Measurements from ENCODE around the gene MAP7D1.
"Not testable (repeated sequence)": the region's sequence is repeated elsewhere in the genome, so short reads cannot be mapped to it uniquely, and the experiment has no call there.

The MAP7D1 gene

DNA sequence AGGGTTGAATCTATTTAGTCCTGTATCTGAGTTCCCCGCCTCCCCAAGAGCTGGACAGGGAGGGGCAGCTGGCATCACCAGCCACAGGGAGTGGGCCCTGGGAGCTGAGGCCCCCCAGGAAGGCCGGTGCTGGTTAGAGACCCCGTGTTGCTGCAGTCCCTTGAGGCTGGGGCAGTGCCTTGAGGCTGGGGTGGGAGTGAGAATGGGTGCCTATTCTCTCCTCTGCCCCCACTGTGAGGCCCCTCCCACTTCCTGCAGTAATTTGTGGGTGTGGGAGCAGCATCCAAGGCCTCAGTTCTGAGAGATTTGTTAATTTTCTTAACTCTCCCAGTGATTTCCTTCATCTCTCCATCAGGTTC, 4.1 kb upstream of the MAP7D1 start:
- peak; percentile 60 for DNase-seq (ENCODE audit: low spot score)

DNA sequence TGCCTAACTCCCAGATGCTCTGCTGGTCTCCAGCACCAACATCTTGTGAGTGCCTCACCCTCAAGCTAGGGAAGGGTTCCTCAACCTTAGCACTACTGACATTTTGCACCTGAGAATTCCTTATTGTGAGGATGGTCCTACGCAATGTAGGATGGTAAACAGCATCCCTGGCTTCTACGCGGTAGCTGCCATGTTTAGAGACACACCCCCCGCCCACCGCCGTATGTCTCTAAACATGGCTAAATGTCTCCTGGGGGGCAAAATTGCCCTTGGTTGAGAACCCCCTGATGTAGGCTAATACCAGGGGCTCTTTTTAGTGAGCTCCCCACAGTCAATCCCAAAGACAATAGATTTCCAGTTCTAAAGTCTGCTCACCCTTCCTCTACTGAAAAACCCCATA, 2.5 kb upstream of the MAP7D1 start:
- no peak for DNase-seq (ENCODE audit: low spot score)

DNA sequence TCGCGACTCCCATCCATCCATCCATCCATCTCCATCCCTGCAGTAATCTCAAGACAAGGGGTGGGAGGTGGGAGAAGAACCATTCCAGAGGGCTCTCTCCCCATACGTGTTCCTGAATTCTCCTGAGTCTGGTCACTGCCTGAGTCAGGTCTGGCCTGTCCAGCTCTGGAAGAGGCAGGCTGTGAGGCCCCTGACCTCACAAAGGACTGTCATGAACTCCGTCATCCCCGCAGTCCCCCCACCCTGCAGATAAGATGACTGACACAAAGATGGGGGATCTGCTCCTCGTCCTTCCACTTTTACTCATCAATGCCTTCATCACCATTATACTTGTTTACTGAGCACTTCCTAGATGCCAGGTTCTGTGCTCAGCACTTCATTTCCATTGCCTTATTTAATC, 1.6 kb upstream of the MAP7D1 start:
- DNase-seq (ENCODE audit: low spot score), result no peak

GRCh38 chr1:36154765-36155407, 1.1 kb upstream of the MAP7D1 start:
- DNase-seq (ENCODE audit: low spot score), result no peak

- DNase-seq (ENCODE audit: low spot score), result peak; percentile 51
These were observed 562 bp downstream of the MAP7D1 start for GRCh38 chr1:36156329-36157114.

DNA sequence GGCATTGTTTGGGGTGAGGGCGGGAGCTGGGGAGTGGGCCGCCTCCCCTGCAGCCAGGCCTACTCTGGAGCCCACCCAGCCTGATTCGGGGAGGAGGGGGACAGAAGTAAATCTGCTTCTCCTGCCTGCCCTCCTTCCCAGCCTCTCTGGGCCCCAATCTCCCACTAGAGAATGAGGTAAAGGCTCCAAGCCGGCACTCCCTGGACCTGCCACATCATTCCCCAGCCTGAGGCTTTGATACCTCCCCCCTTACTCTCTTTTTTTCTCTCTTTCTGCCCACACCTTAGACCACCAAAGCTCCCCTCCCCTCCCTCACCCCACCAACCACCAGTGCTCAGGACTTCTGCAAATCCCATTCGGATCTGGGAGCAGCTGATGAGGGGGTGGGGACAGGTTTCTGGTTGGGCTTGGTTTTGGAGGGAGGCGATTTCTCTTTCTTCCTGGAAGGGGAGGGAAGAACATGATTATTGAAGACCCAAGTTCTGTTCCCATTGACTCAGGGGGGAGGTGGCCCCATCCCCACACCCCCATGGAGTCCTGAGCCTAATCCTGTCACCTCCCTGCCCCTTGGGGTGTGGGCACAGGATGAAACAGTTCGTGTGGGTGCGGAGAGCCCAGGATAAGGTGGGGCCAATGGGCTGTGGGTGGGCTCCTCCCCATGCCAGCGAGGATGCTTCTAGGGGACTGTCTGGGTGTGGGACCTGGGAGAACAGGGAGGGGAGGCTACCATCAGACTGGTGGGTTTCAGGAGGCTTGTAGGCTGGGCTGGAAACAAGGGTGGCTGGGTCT, 1.3 kb downstream of the MAP7D1 start:
- no peak for DNase-seq (ENCODE audit: low spot score)

- no peak for DNase-seq (ENCODE audit: low spot score)
These were observed 2.2 kb downstream of the MAP7D1 start for GRCh38 chr1:36157973-36158826.

- not testable (repeated sequence) for DNase-seq (ENCODE audit: low spot score)
These were observed 2.9 kb downstream of the MAP7D1 start for GRCh38 chr1:36158827-36159252.

DNA sequence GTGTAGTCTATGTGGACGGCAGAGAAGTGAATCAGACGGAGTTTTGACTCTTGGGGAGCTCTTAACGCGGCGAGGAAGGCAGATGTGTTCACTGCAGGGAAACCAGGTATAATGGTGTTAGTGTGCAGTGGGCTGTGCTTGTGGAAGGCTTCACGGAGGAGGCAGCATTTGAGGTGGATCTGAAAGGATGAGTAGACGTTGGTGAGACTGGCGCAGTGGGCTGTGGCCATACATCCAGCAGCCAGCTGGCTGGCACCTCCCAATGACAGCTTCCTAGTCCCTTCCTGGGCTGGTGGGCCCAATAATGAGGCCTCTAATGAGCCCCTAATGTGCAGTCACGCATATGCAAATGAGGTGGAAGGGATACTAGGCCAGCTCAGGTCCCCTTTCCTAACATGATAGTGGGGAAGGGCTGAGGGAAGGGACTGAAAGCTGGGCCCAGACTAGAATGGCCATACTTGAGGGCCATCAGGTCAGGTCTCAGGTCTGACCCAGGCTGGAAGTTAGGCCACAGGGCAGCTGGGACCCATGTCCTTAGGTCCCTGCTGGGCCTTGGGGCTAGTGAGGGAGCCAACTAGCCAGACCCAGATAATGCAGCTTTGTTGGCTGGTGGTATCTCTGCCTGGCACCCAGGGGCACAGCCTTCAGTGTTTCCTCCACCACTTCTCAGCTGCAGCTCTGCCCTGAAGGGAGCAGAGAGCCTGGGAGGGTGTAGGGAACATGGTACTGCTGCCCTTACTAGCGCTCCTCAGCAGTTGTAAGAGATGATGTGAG, 3.8 kb downstream of the MAP7D1 start:
- DNase-seq (ENCODE audit: low spot score), result no peak

DNA sequence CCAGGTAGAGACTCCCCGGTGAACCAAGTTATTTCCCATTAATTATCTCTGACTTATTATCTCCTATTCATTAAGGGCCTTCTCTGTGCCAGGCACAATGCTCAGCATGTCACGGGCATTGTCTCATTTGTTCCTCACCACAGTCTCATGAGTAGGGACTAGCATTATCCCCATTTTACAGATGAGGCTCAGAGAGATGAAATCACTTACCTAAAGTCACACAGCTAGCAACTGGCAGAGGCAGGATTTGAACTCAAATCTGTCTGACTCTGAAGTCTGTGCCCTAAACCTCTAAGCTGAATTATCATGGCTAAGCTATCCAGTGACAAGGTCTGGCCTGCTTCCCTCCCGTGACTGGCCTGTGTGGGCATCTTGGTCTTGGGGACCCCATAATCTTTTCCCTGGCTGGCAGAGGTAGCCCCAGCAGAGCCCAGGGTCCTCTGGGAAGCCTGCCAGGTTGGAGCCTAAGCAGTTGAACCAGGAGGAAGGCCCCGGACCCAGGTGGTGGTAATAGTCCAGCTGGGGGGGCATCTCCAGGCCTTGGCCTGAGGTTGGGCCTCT, 4.5 kb downstream of the MAP7D1 start:
- no peak for DNase-seq (ENCODE audit: low spot score)

DNA sequence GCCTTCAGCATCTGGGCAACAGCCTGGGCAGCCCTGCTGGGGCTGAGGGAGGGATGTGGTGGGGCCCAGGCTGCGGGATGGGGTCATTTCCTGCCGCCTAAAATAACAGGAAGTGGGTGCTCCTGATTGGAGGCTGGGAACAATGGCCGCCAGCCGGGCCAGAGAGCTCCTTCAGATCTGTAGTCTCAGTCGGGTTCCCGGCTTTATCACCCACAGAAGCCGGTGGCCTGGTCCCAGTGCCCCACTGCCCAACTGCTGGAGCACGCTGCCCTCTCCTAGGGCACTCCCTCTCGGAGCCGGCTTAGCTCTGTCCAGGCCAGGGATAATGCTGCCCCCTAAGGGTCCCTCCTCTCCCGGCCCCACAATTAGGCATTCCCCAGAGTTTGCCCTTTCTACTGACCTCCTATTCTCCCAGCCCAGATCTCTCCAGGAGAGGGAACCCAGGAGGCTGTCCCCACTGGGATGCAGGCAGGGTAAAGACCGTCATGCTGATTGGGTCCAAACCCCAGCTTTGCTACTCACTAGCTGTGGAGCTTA, 5.1 kb downstream of the MAP7D1 start:
- DNase-seq (ENCODE audit: low spot score), result peak; percentile 52

DNA sequence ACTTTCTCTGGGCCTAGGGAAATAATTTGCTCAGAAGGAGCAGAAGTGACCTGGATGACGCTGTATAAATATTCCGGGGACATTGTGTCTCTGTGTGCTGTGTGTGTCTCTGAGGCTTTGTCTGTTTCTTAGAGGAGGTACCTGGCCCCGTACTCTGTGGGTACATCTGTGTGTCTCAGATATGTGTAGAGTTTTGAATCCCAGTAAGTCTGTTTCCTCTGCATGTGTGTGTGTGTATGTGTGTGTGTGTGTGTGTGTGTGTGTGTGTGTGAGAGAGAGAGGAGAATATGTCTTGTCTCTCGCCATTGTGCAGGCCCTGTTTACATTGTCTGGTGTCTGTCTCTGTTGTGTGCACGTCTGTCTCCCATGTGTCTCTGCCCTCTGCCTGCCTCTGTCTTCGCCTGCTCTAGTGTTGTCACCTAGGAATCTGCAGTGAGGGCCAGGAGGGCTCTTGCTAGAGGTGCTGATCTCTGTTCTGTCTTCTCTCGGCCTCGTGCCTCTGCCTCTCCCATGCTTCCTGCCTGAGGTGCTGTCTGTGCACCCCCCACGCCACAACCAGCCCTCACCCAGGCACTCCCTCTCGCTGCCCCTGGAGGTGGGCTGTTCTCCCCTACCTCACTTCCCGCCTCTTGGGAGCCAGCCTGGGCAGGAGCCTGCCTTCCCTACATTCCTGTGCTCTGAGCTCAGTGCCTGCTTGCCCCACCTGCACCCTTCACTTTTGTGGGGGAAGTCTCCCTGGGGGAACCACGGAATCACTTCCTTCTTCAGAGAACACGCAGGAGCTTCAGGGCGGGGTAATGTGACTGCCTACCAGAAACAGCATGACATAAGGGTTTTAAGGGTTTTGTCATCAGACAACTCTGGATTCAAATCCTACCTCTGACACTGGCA, 5.9 kb downstream of the MAP7D1 start:
- peak; percentile 45 for DNase-seq (ENCODE audit: low spot score)

DNA sequence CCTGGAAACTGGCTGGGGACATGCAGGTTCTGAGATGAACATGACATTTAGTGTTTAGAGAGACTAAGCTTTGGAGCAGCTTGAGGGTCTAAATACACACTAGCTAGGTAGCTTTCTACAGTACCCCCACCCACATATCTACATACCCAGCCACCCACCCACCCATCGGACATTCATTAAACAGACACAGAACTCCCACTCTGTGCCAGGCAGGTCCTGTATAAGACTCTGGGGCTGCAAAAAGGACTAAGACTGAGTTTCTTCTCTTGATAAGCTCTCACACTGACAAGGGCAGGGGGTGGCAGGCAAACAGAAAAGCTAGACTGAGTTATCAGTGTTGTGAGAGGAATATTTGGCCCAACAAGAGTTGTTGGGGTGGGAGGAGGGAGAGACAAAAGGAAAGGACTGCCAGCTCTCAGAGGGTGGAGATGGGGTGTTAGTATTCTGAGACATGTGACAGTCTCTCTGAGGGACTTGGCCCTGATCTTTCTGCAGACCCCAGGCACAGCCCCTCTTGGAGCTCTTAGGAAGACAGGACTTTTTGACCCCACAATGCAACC, 6.8 kb downstream of the MAP7D1 start:
- DNase-seq (ENCODE audit: low spot score), result no peak

- DNase-seq (ENCODE audit: low spot score), result no peak
These were observed 7.5 kb downstream of the MAP7D1 start for GRCh38 chr1:36163426-36163825.

DNA sequence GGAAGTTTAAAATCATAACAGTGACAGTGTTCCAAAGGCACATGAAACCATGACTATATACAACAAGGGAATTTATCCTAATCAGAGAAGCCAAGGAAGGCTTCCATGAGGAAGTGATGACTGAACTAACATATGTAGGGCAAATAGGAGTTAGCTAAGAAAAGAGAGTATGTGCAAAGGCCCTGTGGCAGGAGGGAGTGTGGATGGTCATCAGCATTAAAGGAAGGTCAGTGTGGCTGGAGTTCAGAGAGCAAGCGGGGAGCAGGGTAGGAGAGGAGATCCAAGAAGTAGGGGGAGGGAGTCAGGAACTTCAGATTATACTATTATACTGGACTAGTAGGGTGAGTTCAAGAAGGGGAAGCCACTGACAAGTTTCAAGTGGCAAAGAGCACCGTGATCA, 8.4 kb downstream of the MAP7D1 start:
- no peak for DNase-seq (ENCODE audit: low spot score)

GRCh38 chr1:36165145-36165544, 9.2 kb downstream of the MAP7D1 start:
- DNase-seq (ENCODE audit: low spot score), result no peak

DNA sequence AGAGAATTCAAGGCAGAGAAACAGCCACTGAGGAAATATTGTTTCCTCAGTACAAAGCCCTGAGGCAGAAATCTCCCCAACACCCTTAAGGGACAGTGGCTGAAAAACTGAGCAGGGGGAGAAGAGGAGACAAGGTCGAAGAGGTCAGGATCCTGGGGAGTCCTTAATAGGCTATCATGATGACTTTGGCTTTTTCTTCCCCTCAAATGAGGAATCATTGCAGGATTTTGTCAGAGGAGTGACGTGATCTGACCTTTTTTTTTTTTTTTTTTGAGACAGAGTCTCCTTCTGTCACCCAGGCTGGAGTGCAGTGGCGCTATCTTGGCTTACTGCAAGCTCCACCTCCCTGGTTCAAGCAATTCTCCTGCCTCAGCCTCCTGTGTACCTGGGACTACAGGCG, 10.2 kb downstream of the MAP7D1 start:
- no peak for DNase-seq (ENCODE audit: low spot score)

GRCh38 chr1:36166938-36167905, 11.3 kb downstream of the MAP7D1 start:
- no peak for DNase-seq (ENCODE audit: low spot score)
